Fibroblast of skin of back (primary cell): Measurements from ENCODE around the gene CCM2. TPM values are rescaled to one million over a fixed set of nuclear protein-coding genes. Genes with fewer than 3 reads are reported as not detected.

ENCODE experiments used
- DNase-seq: peaks from one replicate; pipeline ENCODE4 v3.0.0-alpha.2; 2013
- polyA plus RNA-seq, 2 experiments: library from polyadenylated mRNA; unstranded; fragments of 120-200 nt; gene quantifications; one replicate each; pipeline ENCODE4 v1.2.1, GENCODE V29; 2013; ENCODE audit not compliant: insufficient read length in 2 of 2

Gene CCM2
- polyA plus RNA-seq (2013, experiment 1 of 2; ENCODE audit: insufficient read length) = 66.7 TPM
- polyA plus RNA-seq (2013, experiment 2 of 2; ENCODE audit: insufficient read length) = 46.8 TPM

GRCh38 chr7:45000093-45001032 lies at the start of gene CCM2:
TSS of gene CCM2 (plus strand) at chr7:45000201. CDS start at chr7:45000334, 133 bp downstream.
- peak; percentile 43 for DNase-seq

GRCh38 chr7:44953156-44953555 lies 46.8 kb upstream of the CCM2 start:
- no peak for DNase-seq

GRCh38 chr7:44955733-44956132 lies 44.3 kb upstream of the CCM2 start:
- DNase-seq = no peak

- no peak for DNase-seq
These were observed 43.7 kb upstream of the CCM2 start for GRCh38 chr7:44956157-44956766.

- no peak for DNase-seq
These were observed 41.2 kb upstream of the CCM2 start for GRCh38 chr7:44958645-44959344.

- DNase-seq = peak; percentile 6
These were observed 40.5 kb upstream of the CCM2 start for GRCh38 chr7:44959433-44959951.

GRCh38 chr7:44960011-44960580 lies 39.9 kb upstream of the CCM2 start:
- DNase-seq = no peak

- DNase-seq = no peak
These were observed 38.0 kb upstream of the CCM2 start for GRCh38 chr7:44961844-44962482.

- peak; percentile 20 for DNase-seq
These were observed 37.3 kb upstream of the CCM2 start for GRCh38 chr7:44962483-44963251.

GRCh38 chr7:44963364-44964290 lies 36.4 kb upstream of the CCM2 start:
- DNase-seq = no peak

- peak; percentile 19 for DNase-seq
These were observed 35.6 kb upstream of the CCM2 start for GRCh38 chr7:44964384-44964830.

- no peak for DNase-seq
These were observed 35.1 kb upstream of the CCM2 start for GRCh38 chr7:44964831-44965440.

GRCh38 chr7:44965441-44965903 lies 34.5 kb upstream of the CCM2 start:
- DNase-seq = no peak

- no peak for DNase-seq
These were observed 33.9 kb upstream of the CCM2 start for GRCh38 chr7:44965937-44966730.

GRCh38 chr7:44966731-44967538 lies 33.1 kb upstream of the CCM2 start:
- no peak for DNase-seq

GRCh38 chr7:44967571-44968446 lies 32.2 kb upstream of the CCM2 start:
- no peak for DNase-seq
